Endothelial cell of umbilical vein (primary cell): Measurements from ENCODE around the gene CLK4. TPM values are rescaled to one million over a fixed set of nuclear protein-coding genes. Genes with fewer than 3 reads are reported as not detected.

Experiments
- BruUV-seq: library from RNA; stranded (reverse); fragments of 400-500 nt; replicated peaks from 2 replicates; lab custom pipeline; 2021; lab: Mats Ljungman, UMichigan
- CTCF ChIA-PET: fragments of 300-600, 350-600 bp; sonication (Branson Sonifier 250); formaldehyde crosslinking; loops from one replicate; lab custom pipeline; 2021; ENCODE audit warnings: antibody characterized with exemption, inconsistent platforms; lab: Charles Lee
- POLR2A ChIA-PET: fragments of 300-600, 350-600 bp; sonication (Branson Sonifier 250); formaldehyde crosslinking; loops from one replicate; lab custom pipeline; 2021; ENCODE audit warnings: antibody characterized with exemption, inconsistent platforms; lab: Charles Lee
- DNase-seq: peaks from one replicate; pipeline ENCODE4 v3.0.0-alpha.2; 2011; ENCODE audit warnings: low read depth, low spot score
- FAIRE-seq: peaks from 2 replicates; lab custom pipeline; 2011; peaks lifted over from hg19 to GRCh38; lab: Jason Lieb, UNC
- H2AFZ ChIP-seq: 2 replicates; pipeline ENCODE4 v1.6.0; 2012; ENCODE audit warnings: low read depth, low read length, control low read depth, inconsistent platforms
- H3K27ac ChIP-seq: 2 replicates; pipeline ENCODE4 v1.5.1; 2011; ENCODE audit warnings: low read depth, mild to moderate bottlenecking, control low read depth, low read length, moderate library complexity; ENCODE audit not compliant: insufficient read depth
- H3K27me3 ChIP-seq, 2 experiments: 2 replicates each; pipeline versions ENCODE4 v1.6.0 to v1.6.1; 2011; ENCODE audit warnings: low read length in 2 of 2, mixed read lengths in 1 of 2; ENCODE audit not compliant: control insufficient read depth in 2 of 2, insufficient read depth in 2 of 2
- H3K36me3 ChIP-seq, 2 experiments: 2 replicates in 1 of 2; 3 replicates in 1 of 2; pipeline ENCODE4 v1.5.1; 2011; ENCODE audit warnings: low read length in 2 of 2, mild to moderate bottlenecking in 1 of 2, moderate library complexity in 1 of 2; ENCODE audit not compliant: control insufficient read depth in 2 of 2, insufficient read depth in 2 of 2; ENCODE audit errors: extremely low read depth in 1 of 2
- H3K4me1 ChIP-seq: 3 replicates; pipeline ENCODE4 v1.5.1; 2011; ENCODE audit warnings: mild to moderate bottlenecking, low read length; ENCODE audit not compliant: control insufficient read depth, insufficient read depth; ENCODE audit errors: extremely low read depth
- H3K4me2 ChIP-seq: 2 replicates; pipeline ENCODE4 v1.6.1; 2011; ENCODE audit warnings: low read length, control low read depth, mixed read lengths; ENCODE audit not compliant: insufficient read depth
- H3K4me3 ChIP-seq, 3 experiments: fragments of 200-600 bp in 1 of 3; sonication (generic), shearing (Covaris generic) in 1 of 3; replicated peaks in 1 of 3; 2 replicates each; pipeline ENCODE4 v1.5.1; 2011 to 2016; ENCODE audit warnings: control low read depth in 3 of 3, low read length in 3 of 3, mild to moderate bottlenecking in 2 of 3, inconsistent platforms in 1 of 3, low read depth in 1 of 3, moderate library complexity in 1 of 3; ENCODE audit not compliant: insufficient read depth in 1 of 3
- H3K79me2 ChIP-seq: 2 replicates; pipeline ENCODE4 v1.6.0; 2012; ENCODE audit warnings: low read length, inconsistent platforms; ENCODE audit not compliant: control insufficient read depth, insufficient read depth
- H3K9ac ChIP-seq: replicated peaks from 2 replicates; pipeline ENCODE3; 2011; ENCODE audit warnings: low read length, control low read depth; ENCODE audit not compliant: insufficient read depth; ENCODE audit errors: extremely low read depth
- H3K9me1 ChIP-seq: replicated peaks from 3 replicates; pipeline ENCODE4 v1.6.0; 2011; ENCODE audit warnings: mild to moderate bottlenecking, low read length; ENCODE audit not compliant: control insufficient read depth, insufficient read depth; ENCODE audit errors: extremely low read depth
- H3K9me3 ChIP-seq: replicated peaks from 2 replicates; pipeline ENCODE4 v1.5.1; 2012; ENCODE audit warnings: low read length, inconsistent platforms; ENCODE audit not compliant: control insufficient read depth, insufficient read depth
- H4K20me1 ChIP-seq: replicated peaks from 2 replicates; pipeline ENCODE3; 2011; ENCODE audit warnings: mild to moderate bottlenecking, low read length; ENCODE audit not compliant: control insufficient read depth, insufficient read depth; ENCODE audit errors: extremely low read depth
- CTCF ChIP-seq, 2 donors: IDR thresholded peaks; 1 replicate in 1 of 2; 2 replicates in 1 of 2; pipeline ENCODE4 v1.5.1; 2011; ENCODE audit warnings: low read length in 2 of 2, mild to moderate bottlenecking in 2 of 2, moderate library complexity in 2 of 2, control low read depth in 1 of 2, inconsistent platforms in 1 of 2, low read depth in 1 of 2; ENCODE audit not compliant: insufficient read depth in 1 of 2; ENCODE audit errors: extremely low read depth in 1 of 2
- EZH2 ChIP-seq: IDR thresholded peaks from 2 replicates; pipeline ENCODE4 v1.6.1; 2012; ENCODE audit warnings: borderline replicate concordance, low read depth, mild to moderate bottlenecking, moderate library complexity, low read length, inconsistent platforms; ENCODE audit not compliant: severe bottlenecking
- FOS ChIP-seq: IDR thresholded peaks from 2 replicates; pipeline ENCODE4 v1.6.1; 2011; ENCODE audit warnings: mild to moderate bottlenecking, low read length, moderate library complexity, borderline replicate concordance; ENCODE audit not compliant: insufficient read depth
- GATA2 ChIP-seq: IDR thresholded peaks from 2 replicates; pipeline ENCODE4 v1.7.0; 2011; ENCODE audit warnings: low read depth, mild to moderate bottlenecking, moderate library complexity, mixed read lengths, low read length; ENCODE audit not compliant: insufficient read length, insufficient read depth
- JUN ChIP-seq: IDR thresholded peaks from 2 replicates; pipeline ENCODE4 v1.6.1; 2011; ENCODE audit warnings: borderline replicate concordance, low read depth; ENCODE audit not compliant: insufficient read length, insufficient read depth
- MYC ChIP-seq: IDR thresholded peaks from one replicate; pipeline ENCODE4 v1.6.1; 2011; ENCODE audit warnings: mild to moderate bottlenecking, low read depth, low read length
- POLR2A ChIP-seq: IDR thresholded peaks from 2 replicates; pipeline ENCODE4 v1.6.1; 2012; ENCODE audit warnings: low read depth, mild to moderate bottlenecking, control low read depth, low read length
- POLR2AphosphoS5 ChIP-seq: IDR thresholded peaks from 2 replicates; pipeline ENCODE4 v1.6.1; 2012; ENCODE audit warnings: low read depth, mild to moderate bottlenecking, control low read depth, low read length, moderate library complexity; ENCODE audit not compliant: insufficient read depth
- dilution Hi-C: fragments of 300-500 bp; cut with MboI; formaldehyde crosslinking; loops from one replicate; pipeline ENCODE4 v1.15.0; 2019; ENCODE audit warnings: low sequenced_read_pairs; ENCODE audit not compliant: extremely low pct_ligation_motif_present
- intact Hi-C: fragments of 100-400 bp; cut with micrococcal nuclease; formaldehyde crosslinking; loops from one replicate; pipeline ENCODE4 v1.10.0; 2022
- polyA plus RNA-seq, 4 experiments: library from polyadenylated mRNA; depleted of rRNA in 3 of 4; stranded (reverse) in 3 of 4; unstranded in 1 of 4; fragments of >200 nt; gene quantifications; 2 replicates each; pipeline versions ENCODE4 v1.2.1 to v1.2.3, GENCODE V29; 2011 to 2012; ENCODE audit warnings: missing spikeins in 1 of 4
- total RNA-seq: library from RNA; stranded (reverse); gene quantifications from 2 replicates; pipeline ENCODE4 v1.2.3, GENCODE V29; 2021
- TF ChIP-seq, protein P1 (sequence below): IDR thresholded peaks from 2 replicates; pipeline ENCODE4 v1.6.1; 2011; ENCODE audit not compliant: insufficient read depth, insufficient read length

The CLK4 gene
- total and polyA plus RNA-seq, 2 donors (not counting 3 experiments of a cell fraction or from before 2014, with no cell fraction given): 7.0 to 19.2 TPM

DNA sequence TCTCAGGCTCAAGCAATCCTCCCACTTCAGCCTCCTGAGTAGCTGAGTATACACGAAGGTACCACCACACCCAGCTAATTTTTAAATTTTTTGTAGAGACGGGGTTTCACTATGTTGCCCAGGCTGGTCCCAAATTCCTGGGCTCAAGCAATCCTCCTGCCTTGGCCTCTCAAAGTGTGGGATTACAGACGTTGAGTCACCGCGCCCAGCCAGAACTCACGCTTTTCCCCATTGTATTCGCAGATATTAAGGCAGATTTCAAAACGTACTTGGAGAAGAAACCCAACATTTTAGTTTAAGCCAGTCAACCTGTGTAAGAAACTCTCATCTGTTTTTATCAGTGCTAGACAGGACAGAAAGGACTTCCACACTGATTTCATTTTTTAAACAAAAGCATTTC lies 63.2 kb downstream of the CLK4 start:
- Histone ChIP-seq H3K27me3 (peaks cover 0 to 4% of the 10 kb centered on the region in 2 experiments), H3K4me3 (no peak overlapping the region), H3K79me2 (no peaks in the 10 kb centered on the region), H3K9ac (no peak overlapping the region), H3K9me1 (no peaks in the 10 kb centered on the region), H3K4me1 (no peaks in the 10 kb centered on the region), H3K4me2 (no peak overlapping the region), H4K20me1 (no peaks in the 10 kb centered on the region), H3K27ac (no peak overlapping the region), H3K36me3 (no peaks in the 10 kb centered on the region), H2AFZ (no peak overlapping the region), H3K9me3 (no peaks in the 10 kb centered on the region)
- TF ChIP-seq POLR2A: no peak
- no peak for TF ChIP-seq GATA2
- TF ChIP-seq EZH2: no peak
- no peak for TF ChIP-seq JUN
- no peak for TF ChIP-seq MYC
- no peak for TF ChIP-seq FOS
- TF ChIP-seq POLR2AphosphoS5: no peak
- TF ChIP-seq, protein P1, sequence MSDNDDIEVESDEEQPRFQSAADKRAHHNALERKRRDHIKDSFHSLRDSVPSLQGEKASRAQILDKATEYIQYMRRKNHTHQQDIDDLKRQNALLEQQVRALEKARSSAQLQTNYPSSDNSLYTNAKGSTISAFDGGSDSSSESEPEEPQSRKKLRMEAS: no peak
- intact Hi-C loops: no loop called here
- FAIRE-seq (no peak), DNase-seq (no peak)
- ChIA-PET CTCF (no interaction called here), POLR2A (no interaction called here)
- no TSS peak for BruUV-seq
- dilution Hi-C loops: no loop called here

GRCh38 chr5:178561746-178562264 lies 65.0 kb downstream of the CLK4 start:
- Histone ChIP-seq H3K27me3 (peaks cover 0 to 4% of the 10 kb centered on the region in 2 experiments), H3K4me2 (no peak overlapping the region), H3K36me3 (no peaks in the 10 kb centered on the region), H3K4me1 (no peaks in the 10 kb centered on the region), H2AFZ (no peak overlapping the region), H3K27ac (no peak overlapping the region), H3K9me1 (no peaks in the 10 kb centered on the region), H3K79me2 (no peaks in the 10 kb centered on the region), H3K9ac (no peak overlapping the region), H3K9me3 (no peaks in the 10 kb centered on the region), H3K4me3 (no peak overlapping the region), H4K20me1 (no peaks in the 10 kb centered on the region)
- no TSS peak for BruUV-seq
- TF ChIP-seq GATA2 (no peak), FOS (no peak), EZH2 (no peak), CTCF (IDR thresholded peaks at IDR 0.05; ENCODE audit: extremely low read depth in 1 of 2, insufficient read depth in 1 of 2, low read depth in 1 of 2, low read length in 2 of 2) (no peak)
- DNase-seq: no peak
- ChIA-PET CTCF (no interaction called here), POLR2A (no interaction called here)
- FAIRE-seq: no peak
- intact Hi-C loops (no loop called here), dilution Hi-C loops (no loop called here)
